ENCODE data around the gene AGGF1.

The AGGF1 gene

GRCh38 chr5:77033338-77033737 lies 3.1 kb downstream of the AGGF1 start:
- H3K4me1 ChIP-seq (ENCODE audit: low read depth, poor library complexity, severe bottlenecking): peaks cover 16% of the 10 kb centered on the region
- H3K27ac ChIP-seq: no peak overlapping the region
- no peaks in the 10 kb centered on the region for H3K27me3 ChIP-seq (ENCODE audit: insufficient read depth, low read depth)
- no peaks in the 10 kb centered on the region; the same call in 1 of the 2 replicates for H3K36me3 ChIP-seq (ENCODE audit: insufficient read depth)
- no peaks in the 10 kb centered on the region for H4K20me1 ChIP-seq (ENCODE audit: insufficient read depth)
- H3K79me2 ChIP-seq (ENCODE audit: insufficient read depth, low read depth): no peaks in the 10 kb centered on the region; the same call in 1 of the 2 replicates
- H3K4me2 ChIP-seq: no peak overlapping the region
- H2AFZ ChIP-seq (ENCODE audit: low read depth): no peak overlapping the region
- no peak for TF ChIP-seq CTCF (conservative IDR thresholded peaks at IDR 0.05; ENCODE audit: low read depth, low read length)
- no peak overlapping the region for H3K4me3 ChIP-seq (IDR thresholded peaks at IDR 0.05; ENCODE audit: insufficient read depth, low read depth, low read length)
- no peak overlapping the region for H3K9ac ChIP-seq

- H3K27me3 ChIP-seq (ENCODE audit: insufficient read depth, low read depth): no peaks in the 10 kb centered on the region
- no peak overlapping the region for H3K9ac ChIP-seq
- H3K4me3 ChIP-seq (IDR thresholded peaks at IDR 0.05; ENCODE audit: insufficient read depth, low read depth, low read length): no peak overlapping the region
- no peak overlapping the region for H3K4me2 ChIP-seq
- no peak for TF ChIP-seq CTCF (conservative IDR thresholded peaks at IDR 0.05; ENCODE audit: low read depth, low read length)
- no peaks in the 10 kb centered on the region for H4K20me1 ChIP-seq (ENCODE audit: insufficient read depth)
- H3K27ac ChIP-seq: no peak overlapping the region
- H3K79me2 ChIP-seq (ENCODE audit: insufficient read depth, low read depth): no peaks in the 10 kb centered on the region; the same call in 1 of the 2 replicates
- H3K4me1 ChIP-seq (ENCODE audit: low read depth, poor library complexity, severe bottlenecking): peaks cover 8% of the 10 kb centered on the region
- no peak overlapping the region for H2AFZ ChIP-seq (ENCODE audit: low read depth)
- no peaks in the 10 kb centered on the region; the same call in 1 of the 2 replicates for H3K36me3 ChIP-seq (ENCODE audit: insufficient read depth)
These were observed 5.7 kb downstream of the AGGF1 start for GRCh38 chr5:77035950-77036349.

GRCh38 chr5:77046416-77047073 lies 16.3 kb downstream of the AGGF1 start:
- no peak overlapping the region for H3K4me2 ChIP-seq

GRCh38 chr5:77064040-77064439 lies 33.8 kb downstream of the AGGF1 start:
- H3K36me3 ChIP-seq (ENCODE audit: insufficient read depth): 0 out of 2 replicates have a peak, but pooled peaks cover 5% of the 10 kb centered on the region
- no peak overlapping the region for H3K4me2 ChIP-seq
- no peaks in the 10 kb centered on the region for H3K79me2 ChIP-seq (ENCODE audit: insufficient read depth, low read depth)
- H3K4me3 ChIP-seq (IDR thresholded peaks at IDR 0.05; ENCODE audit: insufficient read depth, low read depth, low read length): no peak overlapping the region
- H3K27ac ChIP-seq: no peak overlapping the region
- no peaks in the 10 kb centered on the region for H3K27me3 ChIP-seq (ENCODE audit: insufficient read depth, low read depth)
- no peak overlapping the region for H3K9ac ChIP-seq
- no peak; the same call in 1 of the 2 replicates for TF ChIP-seq CTCF (conservative IDR thresholded peaks at IDR 0.05; ENCODE audit: low read depth, low read length)
- H3K4me1 ChIP-seq (ENCODE audit: low read depth, poor library complexity, severe bottlenecking): peaks cover 18% of the 10 kb centered on the region
- no peaks in the 10 kb centered on the region for H4K20me1 ChIP-seq (ENCODE audit: insufficient read depth)
- no peak overlapping the region for H2AFZ ChIP-seq (ENCODE audit: low read depth)

More at GRCh38 chr5:77046416-77047073, 16.3 kb downstream of the AGGF1 start:
- Histone ChIP-seq H3K36me3 (ENCODE audit: insufficient read depth) (no peaks in the 10 kb centered on the region), H3K79me2 (ENCODE audit: insufficient read depth, low read depth) (no peaks in the 10 kb centered on the region), H2AFZ (ENCODE audit: low read depth) (no peak overlapping the region), H3K9ac (no peak overlapping the region), H3K4me3 (IDR thresholded peaks at IDR 0.05; ENCODE audit: insufficient read depth, low read depth, low read length) (no peak overlapping the region), H3K4me1 (ENCODE audit: low read depth, poor library complexity, severe bottlenecking) (no peaks in the 10 kb centered on the region), H4K20me1 (ENCODE audit: insufficient read depth) (no peaks in the 10 kb centered on the region), H3K27me3 (ENCODE audit: insufficient read depth, low read depth) (no peaks in the 10 kb centered on the region), H3K27ac (no peak overlapping the region)
- no peak for TF ChIP-seq CTCF (conservative IDR thresholded peaks at IDR 0.05; ENCODE audit: low read depth, low read length)
